HEK293 (cell line): ENCODE data around the gene HTT.

Experiments used
- CTCF ChIP-seq: fragments of 450-650 bp; formaldehyde crosslinking; IDR thresholded peaks from 2 replicates; pipeline ENCODE4 v1.5.1; 2016; ENCODE audit warnings: missing biosample characterization, missing genetic modification characterization
- KLF10 ChIP-seq: fragments of 450-650 bp; IDR thresholded peaks from 2 replicates; pipeline ENCODE4 v1.5.1; 2018; ENCODE audit warnings: missing biosample characterization, mild to moderate bottlenecking, missing genetic modification characterization
- ZBTB1 ChIP-seq: fragments of 450-650 bp; formaldehyde crosslinking; IDR thresholded peaks from 2 replicates; pipeline ENCODE4 v1.5.1; 2016; ENCODE audit warnings: missing biosample characterization, missing genetic modification characterization
- ZNF449 ChIP-seq: fragments of 450-650 bp; formaldehyde crosslinking; IDR thresholded peaks from 2 replicates; pipeline ENCODE4 v1.5.1; 2017; ENCODE audit warnings: missing biosample characterization, mild to moderate bottlenecking, missing genetic modification characterization, moderate library complexity

- TF ChIP-seq CTCF (tag by site-specific recombination) = no peak
- TF ChIP-seq ZNF449 (tag by site-specific recombination) = no peak
- TF ChIP-seq KLF10 (tag by site-specific recombination) = no peak
- TF ChIP-seq ZBTB1 (tag by site-specific recombination) = no peak
Measured at GRCh38 chr4:3197366-3198105, 123.1 kb downstream of the HTT start.
